Urothelium cell line (cell line): Measurements from ENCODE around the gene JUN.
A peak's percentile ranks its signal among the peaks of the same experiment; 100 is the strongest.
"Not testable (repeated sequence)": the region's sequence is repeated elsewhere in the genome, so short reads cannot be mapped to it uniquely, and the experiment has no call there.

ENCODE experiments used
- DNase-seq: peaks from one replicate; pipeline ENCODE4 v3.0.0; 2011; ENCODE audit warnings: low spot score, mixed read lengths
- FAIRE-seq: peaks from 2 replicates; lab custom pipeline; 2011; peaks lifted over from hg19 to GRCh38; lab: Jason Lieb, UNC

Gene JUN

GRCh38 chr1:58809325-58810010 lies 25.6 kb upstream of the JUN start:
- DNase-seq = no peak

GRCh38 chr1:58808077-58808476 lies 24.2 kb upstream of the JUN start:
- no peak for FAIRE-seq
- DNase-seq = no peak

More at GRCh38 chr1:58809325-58810010, 25.6 kb upstream of the JUN start:
- no peak for FAIRE-seq

- DNase-seq (no peak), FAIRE-seq (no peak)
Observed at GRCh38 chr1:58805716-58806571, 22.1 kb upstream of the JUN start.

GRCh38 chr1:58804853-58805565 lies 21.2 kb upstream of the JUN start:
- DNase-seq (no peak), FAIRE-seq (no peak)

- FAIRE-seq = no peak
- DNase-seq = no peak
Observed at GRCh38 chr1:58803858-58804257, 20.0 kb upstream of the JUN start.

GRCh38 chr1:58802640-58803399 lies 19.0 kb upstream of the JUN start:
- FAIRE-seq = no peak
- no peak for DNase-seq

GRCh38 chr1:58801286-58801685 lies 17.4 kb upstream of the JUN start:
- not testable (repeated sequence) for FAIRE-seq, DNase-seq

GRCh38 chr1:58799650-58800049 lies 15.8 kb upstream of the JUN start:
- no peak for DNase-seq
- no peak for FAIRE-seq

GRCh38 chr1:58798910-58799442 lies 15.1 kb upstream of the JUN start:
- DNase-seq = no peak
- no peak for FAIRE-seq

GRCh38 chr1:58796416-58796815 lies 12.6 kb upstream of the JUN start:
- FAIRE-seq = no peak
- DNase-seq = no peak

GRCh38 chr1:58794585-58794984 lies 10.7 kb upstream of the JUN start:
- no peak for FAIRE-seq
- DNase-seq = no peak

- no peak for FAIRE-seq
- DNase-seq = no peak
Observed at GRCh38 chr1:58792846-58793245, 9.0 kb upstream of the JUN start.

- FAIRE-seq = no peak
- DNase-seq = no peak
Observed at GRCh38 chr1:58791106-58791505, 7.3 kb upstream of the JUN start.

- DNase-seq = no peak
- FAIRE-seq = no peak
Observed at GRCh38 chr1:58789996-58790660, 6.3 kb upstream of the JUN start.

GRCh38 chr1:58789322-58789856 lies 5.5 kb upstream of the JUN start:
- DNase-seq = peak; percentile 35
- FAIRE-seq = no peak

GRCh38 chr1:58788259-58788658 lies 4.4 kb upstream of the JUN start:
- FAIRE-seq (no peak), DNase-seq (no peak)

GRCh38 chr1:58786927-58787245 lies 3.0 kb upstream of the JUN start:
- FAIRE-seq = no peak
- no peak for DNase-seq

- FAIRE-seq = no peak
- no peak for DNase-seq
Observed at GRCh38 chr1:58786184-58786926, 2.5 kb upstream of the JUN start.

- FAIRE-seq = no peak
- DNase-seq = peak; percentile 73
Observed at GRCh38 chr1:58785442-58786058, 1.7 kb upstream of the JUN start.
